ENCODE results near the gene KCNQ1. TPM values are rescaled to one million over a fixed set of nuclear protein-coding genes. Genes with fewer than 3 reads are reported as not detected.

KCNQ1 gene
- total RNA-seq, 1 experiment from 2014 or later, result 10.7 TPM

- no peak for ATAC-seq
- no peaks in the 10 kb centered on the region for H3K9me2 ChIP-seq (ENCODE audit: insufficient read depth)
- no peaks in the 10 kb centered on the region for H4K20me1 ChIP-seq (ENCODE audit: insufficient read depth)
- no peak overlapping the region for H3K9ac ChIP-seq (ENCODE audit: low read length)
- H2AFZ ChIP-seq (ENCODE audit: low read depth, low read length, poor library complexity, severe bottlenecking), result no peak overlapping the region
- ChIA-PET POLR2A (no interaction called here), RAD21 (ENCODE audit: low non-redundant PET in 1 of 2, low total read pairs in 2 of 2, uncharacterized antibody in 2 of 2, unreplicated experiment in 2 of 2) (no interaction called here), CTCF (no interaction called here)
- intact Hi-C loops (cut with micrococcal nuclease), result no loop called here
- H3K79me2 ChIP-seq (ENCODE audit: insufficient read depth, low read length), result no peaks in the 10 kb centered on the region
- no peaks in the 10 kb centered on the region for H3K36me3 ChIP-seq (ENCODE audit: control insufficient read depth in 1 of 2, insufficient read depth in 2 of 2, low read length in 2 of 2)
- no peaks in the 10 kb centered on the region for H3K4me1 ChIP-seq (ENCODE audit: control insufficient read depth in 1 of 2, insufficient read depth in 2 of 2, low read length in 2 of 2)
- H3K4me3 ChIP-seq (replicated peaks in 1 of 2; ENCODE audit: low read depth in 1 of 2, low read length in 2 of 2), result no peak overlapping the region
- DNase-seq (ENCODE audit: low read depth, low spot score), result no peak
- no peak overlapping the region for H3K27ac ChIP-seq (ENCODE audit: low read depth, low read length)
- no peaks in the 10 kb centered on the region for H3K9me3 ChIP-seq (ENCODE audit: control insufficient read depth in 1 of 2, insufficient read depth in 1 of 2, low read depth in 1 of 2, low read length in 2 of 2)
- H3K27me3 ChIP-seq (ENCODE audit: insufficient read depth, low read length), result no peaks in the 10 kb centered on the region
- H3K4me2 ChIP-seq (ENCODE audit: low read length), result no peak overlapping the region
- BruUV-seq (replicated peaks), result no TSS peak
- no peak for TF ChIP-seq POLR2A (IDR thresholded peaks at IDR 0.05; ENCODE audit: borderline replicate concordance, extremely low read depth, insufficient read depth, insufficient read length)
- no peak for TF ChIP-seq EGR1 (IDR thresholded peaks at IDR 0.05; ENCODE audit: low read depth)
- TF ChIP-seq, protein P1, sequence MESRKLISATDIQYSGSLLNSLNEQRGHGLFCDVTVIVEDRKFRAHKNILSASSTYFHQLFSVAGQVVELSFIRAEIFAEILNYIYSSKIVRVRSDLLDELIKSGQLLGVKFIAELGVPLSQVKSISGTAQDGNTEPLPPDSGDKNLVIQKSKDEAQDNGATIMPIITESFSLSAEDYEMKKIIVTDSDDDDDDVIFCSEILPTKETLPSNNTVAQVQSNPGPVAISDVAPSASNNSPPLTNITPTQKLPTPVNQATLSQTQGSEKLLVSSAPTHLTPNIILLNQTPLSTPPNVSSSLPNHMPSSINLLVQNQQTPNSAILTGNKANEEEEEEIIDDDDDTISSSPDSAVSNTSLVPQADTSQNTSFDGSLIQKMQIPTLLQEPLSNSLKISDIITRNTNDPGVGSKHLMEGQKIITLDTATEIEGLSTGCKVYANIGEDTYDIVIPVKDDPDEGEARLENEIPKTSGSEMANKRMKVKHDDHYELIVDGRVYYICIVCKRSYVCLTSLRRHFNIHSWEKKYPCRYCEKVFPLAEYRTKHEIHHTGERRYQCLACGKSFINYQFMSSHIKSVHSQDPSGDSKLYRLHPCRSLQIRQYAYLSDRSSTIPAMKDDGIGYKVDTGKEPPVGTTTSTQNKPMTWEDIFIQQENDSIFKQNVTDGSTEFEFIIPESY (IDR thresholded peaks at IDR 0.05; ENCODE audit: extremely low read depth, insufficient replicate concordance, low read length), result no peak
- TF ChIP-seq TCF7L2 (IDR thresholded peaks at IDR 0.05; ENCODE audit: borderline replicate concordance, extremely low read depth, insufficient read depth, insufficient read length), result no peak
- TF ChIP-seq POLR2AphosphoS5 (IDR thresholded peaks at IDR 0.05; ENCODE audit: low read depth, low read length), result no peak
- TF ChIP-seq CBX3 (IDR thresholded peaks at IDR 0.05; ENCODE audit: low read depth), result no peak
- no peak for TF ChIP-seq RAD21 (IDR thresholded peaks at IDR 0.05; ENCODE audit: low read depth)
- TF ChIP-seq ZFX (IDR thresholded peaks at IDR 0.05), result no peak
- no peak for TF ChIP-seq EZH2phosphoT487 (IDR thresholded peaks at IDR 0.05; ENCODE audit: borderline replicate concordance)
- TF ChIP-seq JUND (IDR thresholded peaks at IDR 0.05), result no peak
- TF ChIP-seq SP1 (IDR thresholded peaks at IDR 0.05; ENCODE audit: low read depth), result no peak
- TF ChIP-seq CTCF (IDR thresholded peaks at IDR 0.05 in 2 of 3, conservative IDR thresholded peaks at IDR 0.05 in 1 of 3; ENCODE audit: borderline replicate concordance in 1 of 3, insufficient read depth in 1 of 3, low read depth in 2 of 3, low read length in 2 of 3), result no peak
These were observed 354.3 kb downstream of the KCNQ1 start for GRCh38 chr11:2798951-2799761.
